GM21515 (cell line): ENCODE measurements around the gene TBC1D1.

ENCODE experiments used
- ATAC-seq: cut with Tn5 transposase; IDR thresholded peaks from one replicate; pipeline ENCODE4 v1.9.1; 2021; ENCODE audit not compliant: unreplicated experiment

TBC1D1 gene

GRCh38 chr4:38045289-38045988, 154.6 kb downstream of the TBC1D1 start:
- ATAC-seq = no peak

- no peak for ATAC-seq
These were observed 156.0 kb downstream of the TBC1D1 start for GRCh38 chr4:38046727-38047489.

- ATAC-seq = no peak
These were observed 158.8 kb downstream of the TBC1D1 start for GRCh38 chr4:38049545-38050170.

DNA sequence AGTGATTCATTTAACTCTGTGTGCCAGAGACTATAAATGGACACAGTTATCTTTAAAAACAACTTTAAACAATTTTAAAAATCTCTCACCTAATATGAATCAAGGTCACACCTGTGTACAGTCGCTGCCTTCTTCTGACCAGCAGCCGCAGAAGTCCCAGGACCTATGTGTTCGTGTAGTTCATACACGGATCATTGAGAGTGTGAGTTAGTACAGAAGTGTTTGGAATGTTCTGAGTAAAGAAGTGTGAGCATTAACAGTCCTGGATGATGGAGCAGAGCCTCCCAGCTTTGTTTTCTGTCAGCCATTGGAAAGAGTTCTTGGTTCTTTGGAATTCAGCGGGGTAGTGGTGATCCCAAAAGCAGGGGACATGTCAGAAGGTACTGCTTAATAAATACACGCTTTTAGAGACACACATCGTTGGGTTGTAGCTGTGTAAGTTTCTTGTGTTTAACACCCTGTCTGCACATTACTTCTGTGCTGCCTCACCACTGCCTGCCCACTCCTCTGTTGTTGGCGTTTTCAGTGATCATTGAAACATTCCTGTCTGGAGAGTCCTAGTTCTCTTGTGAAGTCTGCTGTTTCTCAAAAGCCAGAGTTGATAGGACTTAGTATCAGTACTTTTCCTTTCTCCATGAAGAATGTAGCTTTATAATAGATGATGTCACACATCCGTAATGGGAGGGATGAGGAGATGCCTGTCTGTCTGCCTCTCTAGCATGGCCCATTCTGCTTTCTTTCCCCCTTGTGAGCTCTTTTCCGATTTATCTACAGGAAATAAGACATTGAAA, 159.9 kb downstream of the TBC1D1 start:
- no peak for ATAC-seq

DNA sequence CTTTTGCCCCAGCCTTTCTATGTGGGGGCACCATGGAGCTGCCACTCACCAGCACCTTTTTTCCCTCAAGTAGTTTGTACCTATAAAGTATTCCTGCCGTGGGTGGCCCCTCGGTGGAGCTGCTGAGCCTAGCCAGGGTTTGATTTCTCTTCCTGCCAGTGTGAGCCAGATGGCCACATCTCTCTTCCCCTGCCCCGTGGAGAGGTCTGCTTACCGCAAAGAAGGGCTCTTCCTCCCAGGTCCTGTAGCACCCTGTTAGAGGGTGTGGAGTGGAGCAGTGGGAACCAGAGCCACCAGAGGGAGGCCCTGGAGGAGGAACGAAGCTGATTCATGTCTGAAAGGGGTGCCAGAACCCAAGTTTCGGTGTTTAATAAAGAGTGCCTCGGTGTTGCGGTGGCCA, 164.7 kb downstream of the TBC1D1 start:
- no peak for ATAC-seq

DNA sequence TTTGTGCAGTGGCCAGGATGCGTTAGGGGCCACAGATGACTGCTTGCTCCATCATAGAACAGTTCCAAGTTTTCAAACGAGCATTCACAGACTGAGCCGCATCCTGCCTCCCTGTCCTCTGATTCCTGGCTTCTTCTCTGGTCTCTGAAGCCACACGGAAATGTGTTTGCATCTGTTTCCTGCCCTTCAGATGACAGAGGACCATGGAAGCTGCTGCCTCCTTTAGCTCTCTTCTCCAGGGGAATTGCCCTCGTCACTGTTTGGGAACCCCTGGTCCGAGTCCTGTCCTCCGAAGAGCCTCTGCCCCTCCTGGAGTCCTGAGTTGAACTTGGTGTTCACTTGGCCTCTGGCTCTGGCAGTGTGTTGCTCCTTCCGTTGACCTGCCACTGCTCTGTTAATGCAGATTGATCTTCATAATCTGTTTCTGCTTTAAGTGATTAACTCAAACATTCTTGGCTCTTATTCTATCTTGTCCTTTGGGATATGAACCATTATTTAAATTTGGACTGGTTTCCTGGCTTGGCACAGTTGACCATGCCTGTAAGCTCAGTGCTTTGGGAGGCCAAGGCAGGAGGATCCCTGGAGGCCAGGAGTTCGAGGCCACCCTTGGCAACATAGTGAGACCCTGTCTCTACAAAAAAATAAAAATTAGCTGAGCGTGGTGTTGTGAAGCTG, 165.3 kb downstream of the TBC1D1 start:
- no peak for ATAC-seq

DNA sequence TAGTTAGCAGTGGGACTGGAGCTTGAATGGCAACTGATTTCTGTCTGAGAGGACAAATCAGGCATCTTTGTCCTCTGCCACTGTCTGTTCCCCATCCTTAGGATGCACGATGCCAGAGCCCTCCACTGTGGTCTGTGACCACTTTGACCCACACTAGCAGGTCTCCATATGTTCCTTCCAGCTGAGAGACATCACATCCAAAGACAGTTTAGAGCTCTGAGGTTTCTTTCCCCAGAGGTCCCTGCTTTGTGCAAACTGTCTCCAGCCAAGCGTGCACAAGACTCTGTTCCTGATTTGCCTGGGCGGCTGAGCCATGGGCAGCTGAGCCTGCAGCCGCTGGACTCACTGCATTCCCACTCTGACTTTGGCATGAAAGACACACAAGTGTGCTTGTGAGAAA, 167.3 kb downstream of the TBC1D1 start:
- no peak for ATAC-seq

DNA sequence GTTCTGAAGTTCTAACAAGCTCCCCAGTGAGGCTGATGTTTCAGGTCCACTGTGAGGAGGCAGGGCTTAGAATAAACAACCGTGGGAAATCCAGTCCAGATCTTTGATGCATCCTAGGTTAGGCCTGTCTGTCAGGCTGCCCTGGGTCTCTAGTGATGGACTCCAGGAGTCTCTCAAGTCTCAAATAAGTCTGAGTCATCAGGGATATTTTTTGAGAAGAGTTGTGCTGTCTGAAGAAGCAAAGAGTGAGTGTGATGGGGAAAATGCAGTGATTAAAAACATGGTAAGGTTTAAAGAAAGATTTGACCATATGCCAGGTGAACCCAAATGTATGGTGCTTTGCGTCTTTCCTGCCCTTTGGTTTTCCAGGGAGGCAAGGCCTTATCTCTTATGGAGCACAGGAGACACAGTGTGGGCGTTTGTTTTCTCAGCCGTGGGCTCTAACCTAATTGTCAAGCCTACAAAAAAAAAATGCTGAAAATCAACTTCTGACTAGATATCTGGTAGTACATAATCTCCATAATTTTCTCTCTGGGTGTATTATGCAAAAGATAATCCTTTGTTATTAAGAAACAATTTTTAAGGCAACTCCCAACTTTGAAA, 170.0 kb downstream of the TBC1D1 start:
- ATAC-seq = no peak

GRCh38 chr4:38062088-38062775, 171.3 kb downstream of the TBC1D1 start:
- peak; percentile 70 for ATAC-seq

- ATAC-seq = no peak
These were observed 171.9 kb downstream of the TBC1D1 start for GRCh38 chr4:38062776-38063097.

DNA sequence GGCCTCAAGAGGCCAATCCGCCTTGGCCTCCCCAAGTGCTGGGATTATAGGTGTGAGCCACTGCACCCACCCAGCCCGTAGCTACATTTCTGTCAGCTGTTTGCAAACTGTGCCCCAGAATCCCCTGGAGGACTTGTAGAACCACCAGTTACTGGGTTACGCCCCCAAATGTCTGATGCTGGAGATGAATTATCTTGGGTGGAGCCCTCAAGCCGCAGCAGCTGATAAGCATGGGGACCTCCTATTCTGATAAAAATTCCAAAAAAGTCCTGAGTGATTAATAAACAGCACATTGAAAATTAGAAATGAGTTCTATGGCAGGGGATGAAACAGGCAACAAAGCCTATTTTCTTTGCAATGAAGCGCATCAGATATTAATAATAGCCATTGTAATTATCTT, 174.3 kb downstream of the TBC1D1 start:
- no peak for ATAC-seq

- ATAC-seq = no peak
These were observed 175.0 kb downstream of the TBC1D1 start for GRCh38 chr4:38065900-38066299.

GRCh38 chr4:38067499-38067898, 176.6 kb downstream of the TBC1D1 start:
- no peak for ATAC-seq

GRCh38 chr4:38068107-38068506, 177.2 kb downstream of the TBC1D1 start:
- no peak for ATAC-seq

GRCh38 chr4:38069271-38069760, 178.4 kb downstream of the TBC1D1 start:
- ATAC-seq = no peak

DNA sequence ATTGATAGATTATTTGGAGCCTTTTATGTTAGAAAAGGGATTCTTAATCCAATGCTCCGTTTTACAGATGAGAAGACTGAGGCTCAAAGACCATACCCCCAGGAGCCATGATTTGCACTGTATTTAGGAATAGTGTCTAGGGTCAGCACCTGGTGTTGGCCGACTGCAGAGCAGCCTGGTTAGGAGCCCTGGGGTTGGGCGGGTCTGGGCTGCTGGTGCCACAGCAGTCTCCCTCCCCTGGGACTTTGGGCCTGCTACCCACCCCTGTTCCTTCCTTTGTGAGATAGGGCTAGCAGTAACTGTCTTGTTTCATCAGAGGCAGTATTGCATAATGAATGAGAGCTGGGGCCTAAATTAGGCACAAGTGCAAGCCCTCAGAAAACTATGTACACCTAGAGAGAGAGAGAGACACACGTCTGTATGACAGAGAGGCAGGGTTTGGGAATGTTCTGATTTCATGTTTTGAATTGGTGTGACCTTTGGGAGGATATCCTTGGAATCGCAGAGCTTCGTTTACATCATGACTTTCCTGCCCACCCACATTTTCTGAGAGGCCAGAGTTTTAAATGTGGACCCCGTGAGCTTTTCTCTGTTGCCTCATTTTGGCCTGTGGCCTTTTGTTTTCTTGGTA, 181.0 kb downstream of the TBC1D1 start:
- no peak for ATAC-seq

DNA sequence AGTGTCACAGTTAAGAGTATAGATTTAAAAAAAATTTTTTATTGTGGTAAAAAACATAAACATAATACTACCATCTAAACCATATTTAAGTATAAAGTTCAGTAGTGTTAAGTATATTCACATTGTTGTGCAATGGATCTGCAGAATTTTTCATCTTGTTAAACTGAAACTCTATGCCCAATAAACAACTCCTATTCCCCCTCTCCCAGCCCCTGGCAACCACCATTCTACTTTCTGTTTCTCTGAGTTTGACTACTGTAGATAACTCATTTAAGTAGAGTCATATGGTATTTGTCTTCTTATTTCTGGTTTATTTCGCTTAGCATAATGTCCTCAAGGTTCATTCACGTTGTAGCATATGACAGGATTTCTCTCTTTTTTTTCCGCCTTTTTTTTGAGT, 181.7 kb downstream of the TBC1D1 start:
- no peak for ATAC-seq

DNA sequence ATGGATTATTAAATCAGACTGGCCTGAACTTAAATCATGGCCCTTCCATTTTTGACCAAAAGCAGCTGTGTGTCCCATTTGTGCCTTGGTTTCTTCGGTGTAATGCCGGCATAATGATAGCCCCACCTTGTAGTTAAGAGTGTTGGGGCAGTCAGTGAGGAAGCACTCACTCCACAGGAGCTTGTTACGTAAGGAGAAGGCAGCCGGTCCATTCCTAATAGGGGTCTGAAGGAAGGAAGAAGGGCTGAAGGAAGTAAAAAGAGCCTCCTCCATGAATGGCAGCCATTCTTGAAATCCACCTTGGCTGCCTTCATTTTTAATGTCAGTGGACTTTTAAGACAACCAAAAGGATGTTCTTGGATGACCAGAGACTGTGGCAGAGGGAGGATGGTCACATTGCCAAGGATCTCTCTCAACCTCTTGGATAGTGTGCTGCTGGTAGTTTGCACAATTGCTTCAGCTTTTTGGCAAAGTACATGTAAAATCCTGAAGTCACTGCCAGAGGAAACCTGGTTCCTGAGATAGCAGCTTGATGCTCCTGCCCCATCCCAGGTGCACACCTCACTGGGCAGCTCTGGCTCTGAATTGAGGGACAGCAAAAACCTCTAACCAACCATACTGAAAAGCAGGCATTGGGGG, 182.8 kb downstream of the TBC1D1 start:
- no peak for ATAC-seq
